Vagina (tissue), 2 donors: ENCODE data around the gene TRMT2A. TPM values are rescaled to one million over a fixed set of nuclear protein-coding genes. Genes with fewer than 3 reads are reported as not detected.

Experiments used
- DNase-seq, 2 donors: peaks; one replicate each; pipeline ENCODE4 v3.0.0-alpha.2; 2017; ENCODE audit errors: extremely low spot score in 2 of 2
- H3K27ac ChIP-seq: fragments of 200-600 bp; sonication (generic); one replicate; pipeline ENCODE4 v1.5.1; 2019
- H3K27me3 ChIP-seq: fragments of 200-600 bp; sonication (generic); one replicate; pipeline ENCODE4 v1.5.1; 2019
- H3K36me3 ChIP-seq, 2 donors: fragments of 200-600 bp; sonication (generic); one replicate each; pipeline ENCODE4 v1.5.1; 2017 to 2019
- H3K4me1 ChIP-seq: fragments of 200-600 bp; sonication (generic); one replicate; pipeline ENCODE4 v1.5.1; 2019
- H3K4me3 ChIP-seq, 2 donors: fragments of 200-600 bp; sonication (generic); 1 replicate in 1 of 2; 2 replicates in 1 of 2; pipeline ENCODE4 v1.5.1; 2016 to 2019
- H3K9me3 ChIP-seq: fragments of 200-600 bp; sonication (generic); one replicate; pipeline ENCODE4 v1.5.1; 2019
- POLR2A ChIP-seq, 2 donors: fragments of 450-650 bp; IDR thresholded peaks; one replicate each; pipeline ENCODE4 v1.6.1; 2017; ENCODE audit warnings: antibody characterized with exemption in 2 of 2, mild to moderate bottlenecking in 2 of 2, moderate library complexity in 2 of 2
- POLR2AphosphoS5 ChIP-seq, 2 donors: sonication (generic); formaldehyde crosslinking; IDR thresholded peaks; one replicate each; pipeline ENCODE4 v1.9.0; 2017; ENCODE audit warnings: antibody characterized with exemption in 2 of 2, mild to moderate bottlenecking in 2 of 2, low read depth in 1 of 2; ENCODE audit not compliant: insufficient read depth in 1 of 2
- intact Hi-C: fragments of 100-400 bp; cut with DNase I; formaldehyde crosslinking; loops from one replicate; pipeline ENCODE4 v1.15.1; 2023
- total RNA-seq: library from RNA; depleted of rRNA; stranded (reverse); fragments of >200 nt; gene quantifications from one replicate; pipeline ENCODE4 v1.2.3, GENCODE V29; 2016
- TF ChIP-seq, protein P1 (sequence below), 3 experiments: fragments of 450-650 bp in 2 of 3; fragments of 200-600 bp in 1 of 3; sonication (generic) in 1 of 3; IDR thresholded peaks; one replicate each; pipeline ENCODE4 v1.5.1; 2017 to 2019; ENCODE audit warnings: antibody characterized with exemption in 3 of 3, mild to moderate bottlenecking in 2 of 3, moderate library complexity in 2 of 3

TRMT2A gene
- total RNA-seq, 1 donor from 2014 or later: 66.5 TPM

DNA sequence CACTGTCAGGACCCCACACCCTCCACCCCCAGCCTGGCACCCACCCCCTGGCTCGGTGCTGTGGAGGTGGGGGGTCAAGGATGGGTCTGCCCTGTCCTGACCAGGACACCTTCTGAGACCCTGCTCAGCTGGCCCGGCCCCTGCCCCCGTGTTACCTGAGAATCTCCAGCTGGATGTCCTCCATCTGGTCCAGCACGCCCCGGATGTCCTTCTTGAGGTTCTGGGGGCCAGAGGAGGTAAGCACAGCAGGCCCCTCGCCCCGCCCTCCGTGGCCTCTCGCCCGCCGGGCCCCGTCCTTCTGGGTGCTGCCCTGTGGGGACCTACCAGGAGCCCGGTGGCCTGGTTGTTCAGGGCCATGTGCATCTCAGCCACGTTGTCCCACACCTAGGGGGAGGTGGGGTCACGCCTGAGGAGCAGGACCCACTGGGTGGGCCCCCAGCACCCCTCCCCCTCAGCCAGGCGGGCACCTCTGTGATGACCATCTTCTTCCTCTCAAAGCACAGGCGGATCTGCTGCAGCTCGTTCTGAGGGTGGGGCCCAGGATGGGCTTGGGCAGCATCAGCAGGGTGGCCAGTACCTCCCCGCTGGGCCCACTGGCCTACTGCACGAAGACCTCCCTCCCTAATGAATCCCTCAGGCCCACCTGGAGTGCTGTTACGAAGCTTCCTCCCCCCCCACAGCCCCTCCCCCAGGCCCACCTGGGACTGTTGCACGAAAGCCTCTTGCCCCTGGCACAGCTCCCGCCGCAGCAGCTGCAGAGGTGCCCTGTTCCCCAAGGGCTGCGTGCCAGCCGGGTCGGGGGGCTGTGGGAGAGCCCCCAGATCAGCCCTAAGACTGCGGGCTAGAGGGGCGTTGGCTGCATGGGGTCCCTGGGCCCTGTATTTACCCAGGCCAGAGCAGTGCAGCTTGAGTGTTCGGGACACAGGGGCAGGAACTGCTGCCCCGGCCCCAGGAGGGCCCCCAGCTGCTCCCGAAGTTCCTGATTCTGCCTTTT lies 32.5 kb upstream of the TRMT2A start:
- no peaks in the 10 kb centered on the region for H3K9me3 ChIP-seq
- no peaks in the 10 kb centered on the region for H3K27me3 ChIP-seq
- H3K4me3 ChIP-seq: no peak overlapping the region
- TF ChIP-seq, protein P1, sequence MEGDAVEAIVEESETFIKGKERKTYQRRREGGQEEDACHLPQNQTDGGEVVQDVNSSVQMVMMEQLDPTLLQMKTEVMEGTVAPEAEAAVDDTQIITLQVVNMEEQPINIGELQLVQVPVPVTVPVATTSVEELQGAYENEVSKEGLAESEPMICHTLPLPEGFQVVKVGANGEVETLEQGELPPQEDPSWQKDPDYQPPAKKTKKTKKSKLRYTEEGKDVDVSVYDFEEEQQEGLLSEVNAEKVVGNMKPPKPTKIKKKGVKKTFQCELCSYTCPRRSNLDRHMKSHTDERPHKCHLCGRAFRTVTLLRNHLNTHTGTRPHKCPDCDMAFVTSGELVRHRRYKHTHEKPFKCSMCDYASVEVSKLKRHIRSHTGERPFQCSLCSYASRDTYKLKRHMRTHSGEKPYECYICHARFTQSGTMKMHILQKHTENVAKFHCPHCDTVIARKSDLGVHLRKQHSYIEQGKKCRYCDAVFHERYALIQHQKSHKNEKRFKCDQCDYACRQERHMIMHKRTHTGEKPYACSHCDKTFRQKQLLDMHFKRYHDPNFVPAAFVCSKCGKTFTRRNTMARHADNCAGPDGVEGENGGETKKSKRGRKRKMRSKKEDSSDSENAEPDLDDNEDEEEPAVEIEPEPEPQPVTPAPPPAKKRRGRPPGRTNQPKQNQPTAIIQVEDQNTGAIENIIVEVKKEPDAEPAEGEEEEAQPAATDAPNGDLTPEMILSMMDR (IDR thresholded peaks at IDR 0.05): no peak
- TF ChIP-seq POLR2A (IDR thresholded peaks at IDR 0.05) (no peak), POLR2AphosphoS5 (IDR thresholded peaks at IDR 0.05; ENCODE audit: insufficient read depth in 1 of 2, low read depth in 1 of 2) (no peak)
- intact Hi-C loops: no loop called here
- DNase-seq: no peak
- no peaks in the 10 kb centered on the region for H3K36me3 ChIP-seq
- H3K4me1 ChIP-seq: no peaks in the 10 kb centered on the region
- no peak overlapping the region for H3K27ac ChIP-seq

DNA sequence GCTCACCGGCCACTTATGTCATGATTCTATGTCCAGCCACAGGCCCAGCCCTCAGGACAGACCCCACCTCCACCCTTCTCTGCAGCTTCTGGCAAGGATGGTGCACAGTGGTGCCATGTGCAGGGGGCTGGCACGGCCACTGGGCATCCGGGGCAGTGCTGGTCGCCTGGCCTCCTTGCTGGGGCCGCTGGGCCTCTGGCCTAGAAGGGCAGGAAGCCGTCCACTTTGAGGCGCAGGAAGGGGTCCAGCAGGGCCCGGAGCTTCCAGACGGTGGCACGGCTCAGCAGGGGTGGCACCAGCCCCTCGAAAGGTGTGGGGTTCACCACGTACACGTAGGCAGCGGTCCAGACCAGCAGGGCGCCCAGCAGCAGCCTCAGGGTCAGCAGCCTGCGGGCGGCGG lies 31.4 kb upstream of the TRMT2A start:
- DNase-seq: no peak
- peaks cover 0 to 7% of the 10 kb centered on the region in 2 donors for H3K36me3 ChIP-seq
- H3K4me3 ChIP-seq: no peak overlapping the region
- intact Hi-C loops: no loop called here
- H3K4me1 ChIP-seq: no peaks in the 10 kb centered on the region
- TF ChIP-seq POLR2AphosphoS5 (IDR thresholded peaks at IDR 0.05; ENCODE audit: insufficient read depth in 1 of 2, low read depth in 1 of 2): no peak
- no peak for TF ChIP-seq POLR2A (IDR thresholded peaks at IDR 0.05)
- TF ChIP-seq, protein P1 (IDR thresholded peaks at IDR 0.05): no peak
- H3K27me3 ChIP-seq: no peaks in the 10 kb centered on the region
- H3K27ac ChIP-seq: no peak overlapping the region
- no peaks in the 10 kb centered on the region for H3K9me3 ChIP-seq

DNA sequence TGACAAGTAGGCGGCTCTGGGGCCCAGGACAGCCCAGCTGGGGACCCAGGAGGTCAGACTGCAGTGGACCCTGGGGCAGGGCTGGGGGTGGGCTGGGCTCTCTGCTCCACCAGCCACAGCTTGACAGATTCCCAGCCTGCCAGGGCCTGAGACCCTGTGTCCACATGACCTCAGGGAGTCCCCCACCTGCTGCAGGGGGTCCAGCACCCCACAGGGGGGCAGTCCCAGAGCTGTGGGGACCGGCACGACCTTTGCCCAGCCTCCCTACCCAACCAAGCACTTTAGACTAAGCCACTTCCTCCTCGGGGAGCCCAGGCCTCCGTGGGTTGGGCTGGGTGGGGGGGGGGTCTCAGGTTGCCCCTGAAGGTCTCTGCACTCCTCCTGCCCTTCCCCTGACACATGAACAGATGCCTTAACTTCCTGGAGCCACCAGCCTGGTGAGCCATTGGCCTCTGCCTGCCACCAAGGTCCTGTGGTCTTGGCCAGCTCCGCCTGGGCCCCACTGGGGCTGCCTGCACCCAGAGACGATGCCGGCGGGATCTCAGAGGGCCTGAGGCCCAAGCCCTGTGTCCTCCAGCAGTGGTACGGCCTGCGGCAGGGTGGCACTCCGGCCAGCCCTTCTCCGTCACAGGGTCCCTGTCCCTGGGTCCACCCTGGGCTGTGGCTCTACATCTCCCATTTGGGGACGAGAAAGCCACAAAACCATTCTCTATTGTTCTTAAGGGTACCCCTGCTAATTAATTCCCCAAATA lies 30.4 kb upstream of the TRMT2A start:
- Histone ChIP-seq H3K27me3 (no peaks in the 10 kb centered on the region), H3K9me3 (no peaks in the 10 kb centered on the region), H3K4me3 (no peak overlapping the region), H3K4me1 (no peaks in the 10 kb centered on the region), H3K27ac (no peak overlapping the region), H3K36me3 (peaks cover 0 to 11% of the 10 kb centered on the region in 2 donors)
- intact Hi-C loops: no loop called here
- no peak for DNase-seq
- TF ChIP-seq, protein P1 (IDR thresholded peaks at IDR 0.05): no peak
- TF ChIP-seq POLR2A (IDR thresholded peaks at IDR 0.05): no peak
- no peak for TF ChIP-seq POLR2AphosphoS5 (IDR thresholded peaks at IDR 0.05; ENCODE audit: insufficient read depth in 1 of 2, low read depth in 1 of 2)

DNA sequence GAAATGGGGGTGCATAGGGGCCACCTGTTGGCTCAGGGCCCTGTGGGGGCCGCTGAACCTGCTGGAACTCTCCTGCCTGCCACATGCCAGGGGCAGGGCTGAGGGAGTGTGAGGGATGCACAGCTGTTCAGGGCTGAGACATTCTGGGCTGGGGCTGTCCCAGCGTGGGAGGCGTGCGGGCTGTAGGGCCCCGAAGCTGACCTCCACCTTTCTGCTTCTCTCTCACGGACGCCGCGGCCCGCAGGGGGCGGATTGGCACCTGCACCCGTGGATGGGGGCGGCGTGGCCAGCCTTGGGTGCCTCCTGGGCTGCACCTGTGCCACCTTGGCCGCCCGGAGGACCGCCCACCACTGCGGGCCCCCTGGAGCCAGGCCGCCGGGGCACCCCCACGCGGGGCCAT lies 29.8 kb upstream of the TRMT2A start:
- TF ChIP-seq POLR2AphosphoS5 (IDR thresholded peaks at IDR 0.05; ENCODE audit: insufficient read depth in 1 of 2, low read depth in 1 of 2) (no peak), POLR2A (IDR thresholded peaks at IDR 0.05) (no peak)
- TF ChIP-seq, protein P1 (IDR thresholded peaks at IDR 0.05): no peak
- Histone ChIP-seq H3K36me3 (peaks cover 0 to 11% of the 10 kb centered on the region in 2 donors), H3K27me3 (no peaks in the 10 kb centered on the region), H3K9me3 (no peaks in the 10 kb centered on the region), H3K27ac (no peak overlapping the region), H3K4me1 (no peaks in the 10 kb centered on the region), H3K4me3 (no peak overlapping the region)
- no peak for DNase-seq
- intact Hi-C loops: no loop called here
